Activated CD8-positive, alpha-beta memory T cell treated with anti-CD3 and anti-CD28 coated beads for 36 hours (primary cell): ENCODE results near the gene MEOX1. TPM values are rescaled to one million over a fixed set of nuclear protein-coding genes. Genes with fewer than 3 reads are reported as not detected.

Experiments
- CTCF ChIA-PET: fragments of 350-600 bp; sonication (Branson Sonifier 250); formaldehyde crosslinking; loops from one replicate; lab custom pipeline; 2021; ENCODE audit warnings: antibody characterized with exemption; lab: Charles Lee
- POLR2A ChIA-PET: fragments of 350-600 bp; sonication (Branson Sonifier 250); formaldehyde crosslinking; loops from one replicate; lab custom pipeline; 2021; ENCODE audit warnings: antibody characterized with exemption; lab: Charles Lee
- total RNA-seq, 2 experiments: library from RNA; stranded (reverse); gene quantifications; one replicate each; pipeline ENCODE4 v1.2.3, GENCODE V29; 2021

Gene MEOX1
- under 1 TPM; 0.42 to 0.55 TPM for total RNA-seq

GRCh38 chr17:43661699-43662412, at the start of gene MEOX1:
Gene MEOX1, minus strand, starts transcription at chr17:43661922. Its CDS starts 388 bp downstream, at chr17:43661534.
- CTCF ChIA-PET: interaction anchor here (0.7 kb wide), 1 partner anchor 88 kb away, joined by 6 read pairs; no protein-coding TSS in a partner anchor

DNA sequence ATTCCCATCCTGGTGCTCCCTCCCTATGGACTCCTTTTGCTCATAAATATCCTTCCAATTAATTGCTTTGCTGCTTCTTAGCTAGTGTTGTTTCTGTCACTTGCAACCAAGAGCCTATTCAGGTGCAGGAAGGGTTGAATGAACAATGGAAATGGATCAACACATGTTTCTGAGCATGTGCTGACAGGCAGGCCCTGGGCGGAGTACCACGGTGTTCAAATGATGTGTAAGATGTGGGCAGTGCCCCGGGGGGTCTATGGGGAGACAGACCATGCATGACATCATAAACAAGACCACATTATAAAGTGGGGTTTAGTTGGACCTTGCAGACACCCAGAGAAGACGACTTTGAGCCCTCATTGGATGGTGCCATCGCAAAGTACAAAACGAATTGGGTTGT, 48.4 kb upstream of the MEOX1 start:
- ChIA-PET POLR2A (no interaction called here), CTCF (no interaction called here)

More at GRCh38 chr17:43661699-43662412, at the start of gene MEOX1:
- POLR2A ChIA-PET: interaction anchor here (0.6 kb wide), 1 partner anchor 82 kb away, joined by 3 read pairs; no protein-coding TSS in a partner anchor

DNA sequence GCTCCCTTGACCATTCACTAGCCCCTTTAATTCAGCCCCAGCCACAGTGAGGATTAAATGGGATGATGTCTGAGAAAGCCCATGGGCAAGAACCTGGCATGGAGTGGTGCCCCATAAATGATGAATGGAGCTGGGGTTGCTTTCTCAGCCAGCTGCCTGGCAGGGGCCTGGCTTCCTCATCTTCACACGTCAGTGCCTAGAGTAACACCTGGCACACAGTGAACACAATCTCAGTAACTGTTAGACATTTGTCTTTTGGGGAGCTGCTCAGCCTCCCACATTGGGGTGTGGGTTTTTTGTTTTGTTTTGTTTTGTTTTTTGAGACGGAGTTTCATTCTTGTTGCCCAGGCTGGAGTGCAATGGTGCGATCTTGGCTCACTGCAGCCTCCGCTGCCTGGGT, 47.5 kb upstream of the MEOX1 start:
- ChIA-PET CTCF (no interaction called here), POLR2A (no interaction called here)

DNA sequence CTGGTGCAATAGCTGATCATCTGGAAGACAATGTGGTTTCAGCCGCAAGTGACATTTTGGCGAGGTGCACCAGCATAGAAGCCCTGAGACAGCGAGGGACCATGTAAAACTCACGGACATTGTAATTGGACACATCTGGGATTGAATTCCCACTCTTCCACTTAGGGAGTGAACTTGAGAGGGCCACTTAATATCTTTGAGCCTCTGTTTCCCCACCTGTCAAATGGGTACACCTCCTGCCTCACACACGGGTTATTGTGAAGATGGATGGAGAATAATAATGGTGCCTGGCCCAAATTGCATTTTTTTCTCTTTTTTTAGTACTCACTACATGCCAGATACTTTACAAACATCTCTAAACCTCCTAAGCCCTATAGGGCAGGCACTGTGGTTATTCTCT, 45.5 kb upstream of the MEOX1 start:
- CTCF ChIA-PET: no interaction called here
- POLR2A ChIA-PET: no interaction called here

DNA sequence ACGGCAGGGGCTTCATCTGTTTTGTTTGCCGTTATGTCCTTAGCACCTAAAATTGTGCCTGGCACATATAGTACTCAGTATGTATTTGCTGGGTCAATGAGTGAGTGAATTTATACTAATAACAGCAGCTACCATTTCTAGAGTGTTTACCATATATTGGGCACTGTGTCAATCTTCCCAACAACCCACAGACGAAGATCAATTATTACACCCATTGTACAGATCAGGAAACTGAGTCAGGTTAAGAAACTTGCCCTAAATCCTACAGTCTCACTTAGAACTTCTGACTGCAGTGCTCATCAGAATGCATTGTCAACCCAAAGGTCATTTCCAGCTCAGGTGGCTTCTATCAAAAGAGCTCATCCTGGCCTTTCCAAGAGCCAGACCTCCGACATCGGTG, 44.5 kb upstream of the MEOX1 start:
- POLR2A ChIA-PET: no interaction called here
- CTCF ChIA-PET: no interaction called here

DNA sequence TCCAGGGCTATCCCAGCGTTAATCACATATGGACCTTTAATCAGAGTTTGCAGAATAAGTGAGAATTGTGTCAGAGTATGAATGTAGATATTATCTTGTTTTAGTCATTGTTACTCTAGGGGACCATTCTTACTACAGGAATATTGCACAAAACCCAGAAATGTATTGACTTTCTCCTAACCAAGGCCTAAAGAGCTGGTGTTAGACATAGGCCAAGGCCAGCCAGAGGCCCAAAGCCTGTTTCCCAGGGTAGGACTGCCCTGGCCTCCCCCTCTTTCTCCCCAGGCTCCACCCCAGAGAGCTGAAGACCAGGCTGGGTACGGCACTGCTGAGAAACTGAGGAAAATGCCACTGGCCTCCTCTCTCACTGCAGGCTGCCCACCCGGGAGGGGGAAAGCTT, 41.9 kb upstream of the MEOX1 start:
- POLR2A ChIA-PET: no interaction called here

DNA sequence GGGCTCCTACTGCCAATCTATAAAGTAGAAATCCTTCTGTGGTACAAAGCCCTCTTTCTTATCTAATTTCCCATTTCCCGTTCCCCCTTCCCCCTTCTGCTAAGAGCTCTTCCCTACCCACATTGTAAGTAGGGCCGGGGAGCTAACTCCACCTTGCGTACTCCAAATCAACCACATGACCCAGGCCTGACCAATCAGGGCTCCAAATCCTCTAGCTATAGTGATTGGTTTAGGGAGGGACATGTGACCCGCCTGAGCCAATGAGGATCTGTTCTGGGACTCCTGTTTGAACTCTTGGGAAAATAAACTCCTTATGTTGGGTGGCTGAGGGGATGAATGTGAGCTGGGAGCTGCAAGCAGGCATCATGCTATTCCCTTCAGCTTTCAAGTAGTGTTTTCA, 40.9 kb upstream of the MEOX1 start:
- POLR2A ChIA-PET: interaction anchor here (0.5 kb wide), 1 partner anchor 124 kb away, joined by 3 read pairs; no protein-coding TSS in a partner anchor
- CTCF ChIA-PET: interaction anchor here (0.7 to 1.0 kb wide), 2 partner anchors 64 to 126 kb away, joined by 3 read pairs; no protein-coding TSS in a partner anchor

More for the DNA sequence above, 41.9 kb upstream of the MEOX1 start:
- CTCF ChIA-PET: no interaction called here

DNA sequence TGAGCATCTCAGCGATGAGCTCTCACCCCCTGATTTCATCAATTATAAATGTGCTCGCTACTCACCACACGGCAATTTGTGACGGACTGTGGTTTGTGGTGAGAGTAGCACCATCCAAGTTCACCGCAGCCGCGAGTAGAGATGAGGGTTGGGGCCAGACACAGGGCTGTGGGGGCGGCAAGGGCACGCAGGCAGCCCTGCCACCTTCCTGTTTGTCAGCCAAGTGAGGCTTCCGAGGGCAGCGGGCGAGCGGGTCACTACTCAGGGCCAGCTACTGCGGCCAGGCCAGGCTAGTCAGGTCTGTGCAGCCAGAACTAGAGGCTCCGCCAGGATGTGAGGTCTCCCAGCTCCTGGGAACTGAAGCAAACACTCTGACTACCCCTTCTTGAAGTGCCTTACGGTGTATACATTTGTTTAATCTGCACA, 39.6 kb upstream of the MEOX1 start:
- CTCF ChIA-PET: interaction anchor here (1.2 to 13.1 kb wide), 2 partner anchors 10 to 57 kb away, joined by 4 to 187 read pairs; partner anchors contain the start of gene SOST

GRCh38 chr17:43699438-43699756, 37.7 kb upstream of the MEOX1 start:
- POLR2A ChIA-PET: no interaction called here
- CTCF ChIA-PET: interaction anchor here (2.1 to 13.1 kb wide), 2 partner anchors 26 to 59 kb away, joined by 4 to 187 read pairs; partner anchors contain the start of gene SOST

More for the DNA sequence above, 39.6 kb upstream of the MEOX1 start:
- POLR2A ChIA-PET: interaction anchor here (0.6 kb wide), 1 partner anchor 16 kb away, joined by 3 read pairs; no protein-coding TSS in a partner anchor

DNA sequence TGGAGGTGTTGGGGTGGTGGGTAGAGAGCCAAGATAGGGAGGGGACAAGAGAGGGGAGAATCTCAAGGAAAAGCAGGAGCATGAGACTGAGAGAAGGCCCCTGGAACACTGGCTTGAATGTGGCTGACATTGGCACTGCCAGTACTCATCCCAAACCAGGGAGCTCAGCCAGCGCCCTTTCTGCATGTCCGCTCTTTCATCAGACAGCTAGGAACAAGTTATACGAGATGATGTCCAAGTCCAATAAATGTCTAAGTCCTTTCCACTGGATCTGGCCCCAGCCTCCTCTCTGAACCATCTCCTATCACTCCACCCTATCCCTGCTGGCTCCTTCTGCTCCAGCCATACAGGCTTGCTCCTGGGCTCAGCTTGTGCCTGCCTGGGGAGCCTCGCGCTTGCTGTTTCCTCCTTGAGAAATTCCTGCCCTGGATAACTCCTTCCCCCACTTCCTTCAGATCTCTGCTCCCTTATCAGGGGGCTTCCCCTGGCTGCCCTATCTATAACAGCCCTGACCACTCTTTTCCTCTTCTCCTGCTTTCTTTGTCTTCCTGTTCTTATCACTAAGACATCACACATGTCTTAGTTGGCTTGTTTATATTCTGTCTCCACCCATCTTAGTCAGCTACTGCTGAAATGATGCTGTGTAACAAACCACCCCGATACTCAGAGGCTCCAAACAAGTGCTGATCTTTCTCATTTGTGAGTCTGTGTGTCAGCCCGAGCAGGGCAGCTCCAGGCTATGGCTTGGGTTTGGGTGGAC, 37.1 kb upstream of the MEOX1 start:
- POLR2A ChIA-PET: interaction anchor here (0.6 kb wide), 1 partner anchor 128 kb away, joined by 4 read pairs; no protein-coding TSS in a partner anchor
- CTCF ChIA-PET: interaction anchor here (2.1 to 13.1 kb wide), 3 partner anchors 25 to 68 kb away, joined by 4 to 187 read pairs (median 8); partner anchors contain the start of gene SOST

GRCh38 chr17:43697937-43698336, 36.2 kb upstream of the MEOX1 start:
- CTCF ChIA-PET: interaction anchor here (0.5 to 13.1 kb wide), 3 partner anchors 60 to 76 kb away, joined by 3 to 187 read pairs (median 8); partner anchors contain the start of gene SOST

GRCh38 chr17:43696891-43697290, 35.2 kb upstream of the MEOX1 start:
- CTCF ChIA-PET: interaction anchor here (1.4 to 13.1 kb wide), 3 partner anchors 23 to 70 kb away, joined by 6 to 187 read pairs (median 8); partner anchors contain the start of gene SOST
- POLR2A ChIA-PET: no interaction called here

More at GRCh38 chr17:43697937-43698336, 36.2 kb upstream of the MEOX1 start:
- POLR2A ChIA-PET: interaction anchor here (0.6 kb wide), 1 partner anchor 520 kb away, joined by 3 read pairs; no protein-coding TSS in a partner anchor

GRCh38 chr17:43695970-43696865, 34.5 kb upstream of the MEOX1 start:
- POLR2A ChIA-PET: no interaction called here

GRCh38 chr17:43694081-43694870, 32.6 kb upstream of the MEOX1 start:
- ChIA-PET CTCF (interaction anchor here (0.6 to 13.1 kb wide), 20 partner anchors 8 to 988 kb away, joined by 3 to 187 read pairs (median 4); partner anchors contain the start of genes DUSP3 and SOST), POLR2A (no interaction called here)

More at GRCh38 chr17:43695970-43696865, 34.5 kb upstream of the MEOX1 start:
- CTCF ChIA-PET: interaction anchor here (1.3 to 13.1 kb wide), 5 partner anchors 20 to 70 kb away, joined by 3 to 187 read pairs (median 8); partner anchors contain the start of gene SOST

DNA sequence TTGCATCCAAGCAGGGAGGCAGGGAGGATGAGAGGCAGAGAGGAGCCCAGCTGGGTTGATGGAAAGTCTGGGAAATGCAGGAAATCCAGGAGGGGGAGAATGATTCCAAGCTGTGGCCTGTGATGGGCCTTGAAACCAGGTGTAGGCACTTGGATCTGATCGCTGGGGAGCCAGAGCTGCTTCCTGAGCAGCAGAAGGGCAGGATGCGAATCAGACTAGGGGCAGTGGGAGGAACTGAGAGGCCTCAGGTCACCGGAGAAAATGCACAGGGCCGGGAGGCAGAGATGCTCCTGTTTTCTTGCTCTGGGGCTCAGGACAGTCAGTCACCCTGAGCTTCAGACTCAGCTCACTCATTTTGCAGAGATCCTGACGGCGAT, 29.6 kb upstream of the MEOX1 start:
- ChIA-PET CTCF (interaction anchor here (0.9 to 13.1 kb wide), 4 partner anchors 10 to 114 kb away, joined by 4 to 187 read pairs (median 15); partner anchors contain the start of gene SOST), POLR2A (no interaction called here)

GRCh38 chr17:43690624-43691316, 29.0 kb upstream of the MEOX1 start:
- ChIA-PET CTCF (interaction anchor here (0.9 to 13.1 kb wide), 5 partner anchors 10 to 114 kb away, joined by 4 to 187 read pairs (median 5); partner anchors contain the start of gene SOST), POLR2A (no interaction called here)

- POLR2A ChIA-PET: no interaction called here
- CTCF ChIA-PET: interaction anchor here (0.9 to 13.1 kb wide), 3 partner anchors 68 to 113 kb away, joined by 3 to 187 read pairs (median 4); partner anchors contain the start of gene SOST
Observed at GRCh38 chr17:43689814-43690213, 28.1 kb upstream of the MEOX1 start.
